Activated CD4-positive, alpha-beta memory T cell treated with anti-CD3 and anti-CD28 coated beads, Interleukin-2, amount 10 ng/mL, durations not matched to agents 7 days and 5 days (primary cell): ENCODE results near the gene FOXP4. TPM values are rescaled to one million over a fixed set of nuclear protein-coding genes. Genes with fewer than 3 reads are reported as not detected.

ENCODE experiments used
- CTCF ChIA-PET: fragments of 350-600 bp; sonication (Branson Sonifier 250); formaldehyde crosslinking; loops from one replicate; lab custom pipeline; 2021; ENCODE audit warnings: antibody characterized with exemption, inconsistent platforms; lab: Charles Lee
- POLR2A ChIA-PET: fragments of 350-600 bp; sonication (Branson Sonifier 250); formaldehyde crosslinking; loops from one replicate; lab custom pipeline; 2021; ENCODE audit warnings: antibody characterized with exemption; lab: Charles Lee
- DNase-seq: peaks from one replicate; pipeline ENCODE4 v3.0.0-alpha.2; 2020
- H3K27ac Mint-ChIP-seq: one replicate; pipeline ENCODE4 v1.8.0; 2021; ENCODE audit warnings: mild to moderate bottlenecking, mixed read lengths
- H3K27me3 Mint-ChIP-seq: one replicate; pipeline ENCODE4 v1.8.0; 2021; ENCODE audit warnings: mixed read lengths
- H3K36me3 Mint-ChIP-seq: one replicate; pipeline ENCODE4 v1.8.0; 2021; ENCODE audit warnings: low read depth, mixed read lengths
- H3K4me1 Mint-ChIP-seq: one replicate; pipeline ENCODE4 v1.8.0; 2021; ENCODE audit warnings: mixed read lengths
- H3K4me3 Mint-ChIP-seq: one replicate; pipeline ENCODE4 v1.8.0; 2021; ENCODE audit warnings: mild to moderate bottlenecking, mixed read lengths
- H3K9me3 Mint-ChIP-seq: one replicate; pipeline ENCODE4 v1.8.0; 2021; ENCODE audit warnings: mixed read lengths
- total RNA-seq, 2 experiments: library from RNA; stranded (reverse); gene quantifications; one replicate each; pipeline ENCODE4 v1.2.3, GENCODE V29; 2021

FOXP4 gene
- total RNA-seq, 2 experiments from 2014 or later = 7.9 to 8.5 TPM

- Mint-ChIP-seq H3K9me3 (no peaks in the 10 kb centered on the region), H3K4me1 (peaks cover 5% of the 10 kb centered on the region), H3K27me3 (peaks cover 22% of the 10 kb centered on the region), H3K36me3 (no peaks in the 10 kb centered on the region), H3K4me3 (no peak overlapping the region), H3K27ac (no peak overlapping the region)
- ChIA-PET CTCF (interaction anchor here (0.7 kb wide), 2 partner anchors 14 to 76 kb away, joined by 3 read pairs; no protein-coding TSS in a partner anchor), POLR2A (no interaction called here)
- DNase-seq = no peak
These were observed 83.9 kb downstream of the FOXP4 start for GRCh38 chr6:41630069-41630468.

- Mint-ChIP-seq H3K4me3 (no peak overlapping the region), H3K27ac (no peak overlapping the region), H3K27me3 (peaks cover 23% of the 10 kb centered on the region), H3K9me3 (no peaks in the 10 kb centered on the region), H3K36me3 (no peaks in the 10 kb centered on the region), H3K4me1 (no peaks in the 10 kb centered on the region)
- CTCF ChIA-PET = interaction anchor here (0.7 kb wide), 1 partner anchor 15 kb away, joined by 3 read pairs; no protein-coding TSS in a partner anchor
- POLR2A ChIA-PET = no interaction called here
- no peak for DNase-seq
These were observed 84.8 kb downstream of the FOXP4 start for GRCh38 chr6:41630946-41631345.

DNA sequence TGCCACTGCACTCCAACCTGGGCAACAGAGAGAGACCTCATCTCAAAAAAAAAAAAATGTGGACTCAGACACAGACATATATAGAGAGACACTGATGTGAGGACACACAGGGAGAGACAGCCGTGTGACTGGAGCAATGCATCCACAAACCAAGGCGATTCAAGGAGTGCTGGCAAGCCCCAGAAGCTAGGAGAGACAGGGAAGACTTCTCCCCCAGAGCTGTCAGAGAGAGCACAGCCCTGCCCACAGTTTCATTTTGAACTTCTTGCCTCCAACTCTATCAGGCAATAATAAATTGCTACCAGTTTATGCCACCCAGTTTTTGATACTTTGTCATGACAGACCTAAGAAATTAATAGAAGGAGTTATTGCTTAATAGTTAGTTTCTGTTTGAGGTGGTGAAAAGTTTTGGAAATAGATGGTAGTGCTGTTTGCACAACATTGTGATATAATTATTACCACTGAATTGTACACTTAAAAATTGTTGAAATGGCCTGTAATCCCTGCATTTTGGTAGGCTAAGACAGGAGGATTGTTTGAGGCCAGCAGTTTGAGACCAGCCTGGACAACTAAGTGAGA lies 87.0 kb downstream of the FOXP4 start:
- no peak for DNase-seq
- Mint-ChIP-seq H3K27me3 (peaks cover 37% of the 10 kb centered on the region), H3K4me1 (peaks cover 3% of the 10 kb centered on the region), H3K9me3 (no peaks in the 10 kb centered on the region), H3K36me3 (no peaks in the 10 kb centered on the region), H3K27ac (no peak overlapping the region), H3K4me3 (no peak overlapping the region)
- ChIA-PET CTCF (no interaction called here), POLR2A (no interaction called here)

DNA sequence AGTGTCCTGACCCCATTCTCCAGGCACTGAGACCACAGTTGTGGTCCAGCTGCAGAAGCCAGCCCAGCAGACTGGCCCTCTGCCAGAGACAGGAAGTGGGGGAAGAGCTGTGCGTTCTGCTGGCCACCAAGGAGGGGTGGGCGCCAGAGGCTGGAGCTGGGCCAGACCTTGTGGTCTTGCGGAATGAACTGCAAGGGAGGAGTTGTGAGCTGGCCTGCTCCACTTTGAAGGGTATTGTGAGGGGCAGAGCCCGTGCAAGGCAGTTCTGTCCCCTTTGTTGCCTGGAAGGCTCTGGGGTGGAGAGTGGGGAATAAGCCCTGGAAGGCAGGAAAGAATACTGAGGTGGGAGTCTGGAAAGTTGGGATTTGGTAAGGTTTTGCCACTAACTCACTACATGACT lies 88.5 kb downstream of the FOXP4 start:
- Mint-ChIP-seq H3K9me3 (no peaks in the 10 kb centered on the region), H3K27ac (no peak overlapping the region), H3K4me3 (no peak overlapping the region), H3K36me3 (no peaks in the 10 kb centered on the region), H3K27me3 (peaks cover 46% of the 10 kb centered on the region), H3K4me1 (peaks cover 4% of the 10 kb centered on the region)
- ChIA-PET POLR2A (no interaction called here), CTCF (no interaction called here)
- DNase-seq = no peak

DNA sequence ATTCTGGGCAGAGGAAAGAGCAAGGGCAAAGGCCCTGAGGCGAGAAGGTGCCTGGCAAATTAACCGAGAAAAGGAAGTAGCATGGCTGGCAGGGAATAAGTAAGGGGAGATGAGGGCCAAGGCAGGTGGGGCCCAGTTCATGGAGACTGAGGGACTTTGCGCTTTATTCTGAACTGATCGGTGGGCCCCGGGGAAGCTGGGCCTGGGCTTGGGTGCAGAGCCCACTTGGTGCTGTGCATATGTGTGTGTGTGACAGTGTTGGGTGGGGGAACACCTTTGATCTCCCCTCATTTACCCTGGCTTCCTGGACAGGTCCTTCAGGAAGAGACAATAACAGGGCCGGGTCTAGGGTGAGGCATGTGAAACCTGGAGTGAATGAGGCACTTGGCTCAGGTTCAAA lies 89.2 kb downstream of the FOXP4 start:
- H3K27me3 Mint-ChIP-seq = peaks cover 53% of the 10 kb centered on the region
- CTCF ChIA-PET = no interaction called here

GRCh38 chr6:41636833-41637193 lies 90.6 kb downstream of the FOXP4 start:
- Mint-ChIP-seq H3K27ac (no peak overlapping the region), H3K9me3 (no peaks in the 10 kb centered on the region), H3K4me3 (no peak overlapping the region), H3K36me3 (no peaks in the 10 kb centered on the region), H3K27me3 (peaks cover 62% of the 10 kb centered on the region), H3K4me1 (peaks cover 5% of the 10 kb centered on the region)
- DNase-seq = no peak
- ChIA-PET POLR2A (no interaction called here), CTCF (no interaction called here)

More for the DNA sequence above, 89.2 kb downstream of the FOXP4 start:
- DNase-seq = no peak
- H3K36me3 Mint-ChIP-seq = no peaks in the 10 kb centered on the region
- POLR2A ChIA-PET = no interaction called here
- H3K4me3 Mint-ChIP-seq = no peak overlapping the region
- no peak overlapping the region for H3K27ac Mint-ChIP-seq
- H3K9me3 Mint-ChIP-seq = no peaks in the 10 kb centered on the region
- H3K4me1 Mint-ChIP-seq = peaks cover 5% of the 10 kb centered on the region

DNA sequence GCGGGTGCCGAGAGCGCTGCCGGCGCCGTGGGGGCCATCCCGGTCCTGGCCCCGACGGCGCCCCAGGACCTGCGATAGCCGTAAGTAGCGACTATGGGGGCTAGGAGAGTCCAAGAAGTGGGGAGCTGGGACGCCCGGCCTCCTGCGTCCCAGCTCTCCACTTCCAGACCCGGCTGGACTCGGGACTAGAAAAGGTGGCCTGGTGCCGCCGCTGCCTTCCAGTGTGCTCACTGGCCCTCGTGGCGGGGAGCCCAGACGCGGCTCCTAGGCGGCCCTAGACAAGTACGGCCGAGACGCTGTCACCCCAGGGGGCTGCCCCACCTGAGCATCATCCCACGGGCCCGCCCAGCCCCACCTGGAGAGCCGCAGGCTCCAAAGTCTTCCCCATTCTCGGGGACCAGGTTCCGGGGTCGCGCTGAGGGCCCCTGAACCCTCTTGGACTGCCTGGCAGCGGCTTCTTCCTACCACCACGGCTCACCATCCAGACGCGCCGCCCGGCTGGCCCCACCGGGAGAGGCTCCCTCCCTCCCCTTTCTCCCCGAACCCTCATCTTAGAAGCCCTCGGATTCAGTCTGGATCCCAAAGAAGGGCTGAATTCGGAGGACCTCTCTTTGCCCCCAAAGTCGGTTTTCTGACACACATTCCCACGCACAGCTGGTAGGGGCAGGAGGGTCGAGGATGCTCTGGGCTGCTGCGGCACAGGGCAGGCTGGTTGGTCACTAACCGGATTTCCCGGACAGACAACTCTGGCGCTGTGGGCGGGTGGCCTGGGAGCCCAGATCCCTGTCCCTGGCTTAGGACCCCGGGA lies 91.2 kb downstream of the FOXP4 start:
- Mint-ChIP-seq H3K27ac (no peak overlapping the region), H3K4me1 (peaks cover 5% of the 10 kb centered on the region), H3K9me3 (no peaks in the 10 kb centered on the region), H3K36me3 (no peaks in the 10 kb centered on the region), H3K27me3 (peaks cover 65% of the 10 kb centered on the region), H3K4me3 (no peak overlapping the region)
- POLR2A ChIA-PET = no interaction called here
- no peak for DNase-seq
- CTCF ChIA-PET = no interaction called here

DNA sequence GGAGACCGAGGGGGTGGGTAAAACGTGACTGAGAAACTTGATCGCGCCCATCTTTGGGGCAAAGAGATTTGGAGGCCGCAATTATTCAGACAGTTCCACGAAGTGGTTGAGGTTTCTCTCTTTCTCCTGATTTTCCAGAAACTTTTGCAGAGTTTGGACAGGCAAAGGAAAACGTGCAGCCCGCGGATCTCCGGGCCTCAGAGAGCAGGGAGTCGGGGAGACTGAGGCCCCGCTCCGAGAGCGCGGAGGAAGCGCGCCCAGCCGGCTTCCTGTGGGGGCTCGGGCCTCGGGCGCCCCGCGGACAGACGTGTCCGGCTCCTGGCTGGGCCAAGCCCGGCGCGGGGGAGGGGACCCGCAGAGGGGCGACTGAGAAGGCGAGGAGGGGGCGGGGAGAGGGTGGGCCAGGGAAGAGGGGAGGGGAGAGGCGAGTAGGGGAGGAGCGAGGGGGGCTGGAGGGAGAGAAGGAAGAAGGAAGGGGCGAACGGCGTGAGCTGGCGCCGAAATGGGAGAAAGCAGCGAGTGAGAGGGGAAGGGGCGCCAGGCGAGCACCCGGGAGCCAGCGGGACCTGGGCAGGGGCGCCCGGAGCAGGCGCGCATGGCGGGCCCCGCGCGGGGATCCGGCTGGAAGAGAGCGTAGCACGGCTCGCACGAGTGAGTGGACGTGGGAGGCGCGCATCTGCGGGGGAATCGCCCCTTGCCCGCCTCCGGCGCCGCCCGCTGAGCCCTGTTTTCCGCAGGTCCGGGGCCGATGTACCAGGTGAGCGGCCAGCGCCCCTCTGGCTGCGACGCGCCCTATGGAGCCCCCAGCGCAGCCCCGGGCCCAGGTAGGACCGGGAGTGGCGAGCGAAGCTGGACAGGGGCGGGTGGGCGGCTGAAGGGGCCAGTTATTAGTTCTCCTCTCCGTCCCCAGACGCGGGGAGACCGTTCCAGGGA lies 92.1 kb downstream of the FOXP4 start, which contains the start of gene MDFI:
Gene MDFI (plus strand): TSS at position 467 of the 933 bp plus-strand sequence. CDS start 282 bp downstream, at position 749.
- no peak within 1 kb of the TSS for H3K27ac Mint-ChIP-seq
- ChIA-PET CTCF (no interaction called here), POLR2A (no interaction called here)
- DNase-seq = no peak
- peaks cover 5% of the 10 kb centered on the region for H3K4me1 Mint-ChIP-seq
- no peaks in the 10 kb centered on the region for H3K9me3 Mint-ChIP-seq
- H3K36me3 Mint-ChIP-seq = no peaks in the 10 kb centered on the region
- H3K4me3 Mint-ChIP-seq = no peak within 1 kb of the TSS
- H3K27me3 Mint-ChIP-seq = peaks cover 64% of the 10 kb centered on the region

DNA sequence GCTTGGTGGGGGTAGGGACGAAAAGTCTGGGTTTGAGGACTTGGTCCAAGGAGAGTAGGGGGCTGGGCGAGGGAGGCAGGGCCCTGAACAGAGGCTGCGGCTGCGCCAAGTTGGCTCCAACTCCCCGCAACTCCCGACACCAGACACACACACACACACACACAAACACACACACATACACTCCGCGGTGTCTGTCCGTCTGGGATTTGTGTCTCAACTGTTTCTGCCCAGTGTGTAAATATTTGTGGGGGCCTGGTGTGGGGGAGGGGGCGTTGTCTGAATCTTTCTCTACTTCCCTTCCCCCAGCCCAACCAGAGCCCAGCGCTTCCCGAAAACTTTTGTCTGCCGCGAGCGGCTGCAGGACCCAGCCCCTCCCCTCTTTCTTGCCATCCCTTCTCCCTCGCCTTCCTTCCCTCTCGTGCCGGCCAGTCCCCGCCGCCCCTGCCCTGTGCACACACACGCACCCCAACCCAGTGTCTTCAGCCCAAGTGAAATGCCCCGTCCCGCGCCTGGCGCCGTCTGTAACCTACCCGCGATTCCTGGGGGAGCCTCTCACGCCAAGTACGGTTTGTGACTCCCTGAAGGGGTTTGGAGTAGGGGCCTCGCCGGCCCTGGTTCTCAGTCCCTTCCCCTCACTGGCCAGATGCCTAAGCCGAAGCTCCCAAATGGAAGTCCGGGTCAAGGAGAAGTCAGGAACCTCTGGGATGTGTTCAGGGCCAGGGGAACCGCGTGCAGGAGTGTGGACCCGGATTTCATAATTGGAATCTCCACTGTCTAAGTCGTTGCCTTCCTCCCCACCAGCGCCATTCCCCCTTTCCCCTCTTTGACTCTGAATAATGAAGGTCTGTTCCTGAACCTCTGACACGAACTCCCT lies 93.0 kb downstream of the FOXP4 start:
- Mint-ChIP-seq H3K27me3 (peaks cover 62% of the 10 kb centered on the region), H3K4me1 (peaks cover 5% of the 10 kb centered on the region), H3K27ac (no peak overlapping the region), H3K4me3 (no peak overlapping the region), H3K9me3 (no peaks in the 10 kb centered on the region), H3K36me3 (no peaks in the 10 kb centered on the region)
- CTCF ChIA-PET = no interaction called here
- POLR2A ChIA-PET = no interaction called here
- no peak for DNase-seq

GRCh38 chr6:41639809-41640371 lies 93.7 kb downstream of the FOXP4 start:
- no peak for DNase-seq
- ChIA-PET CTCF (no interaction called here), POLR2A (no interaction called here)
- H3K4me3 Mint-ChIP-seq = no peak overlapping the region
- H3K27me3 Mint-ChIP-seq = peaks cover 66% of the 10 kb centered on the region
- H3K9me3 Mint-ChIP-seq = no peaks in the 10 kb centered on the region
- H3K36me3 Mint-ChIP-seq = no peaks in the 10 kb centered on the region
- H3K27ac Mint-ChIP-seq = no peak overlapping the region
- peaks cover 5% of the 10 kb centered on the region for H3K4me1 Mint-ChIP-seq

DNA sequence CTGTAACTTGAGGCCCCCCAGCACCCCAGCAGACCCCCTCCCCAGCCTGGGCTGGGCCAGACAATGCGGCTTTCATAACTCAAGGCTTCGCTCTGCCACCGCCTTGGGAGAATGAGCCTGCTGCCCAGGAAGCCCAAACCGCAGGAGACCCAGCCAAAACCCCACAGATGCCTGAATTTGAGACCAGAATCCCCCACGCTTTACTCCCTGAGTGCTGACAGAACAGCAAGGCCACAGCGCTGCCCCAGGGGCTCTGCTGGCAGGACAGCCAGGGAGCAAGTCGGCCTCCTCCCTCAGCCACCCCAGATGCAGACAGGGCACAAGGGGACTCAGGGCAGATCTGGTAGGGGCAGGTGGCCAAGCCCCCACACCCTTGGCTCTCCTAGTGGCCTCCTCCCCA lies 94.2 kb downstream of the FOXP4 start:
- no peaks in the 10 kb centered on the region for H3K36me3 Mint-ChIP-seq
- ChIA-PET CTCF (no interaction called here), POLR2A (no interaction called here)
- no peaks in the 10 kb centered on the region for H3K9me3 Mint-ChIP-seq
- DNase-seq = no peak
- H3K4me3 Mint-ChIP-seq = no peak overlapping the region
- peaks cover 5% of the 10 kb centered on the region for H3K4me1 Mint-ChIP-seq
- H3K27me3 Mint-ChIP-seq = peaks cover 63% of the 10 kb centered on the region
- H3K27ac Mint-ChIP-seq = no peak overlapping the region

- CTCF ChIA-PET = interaction anchor here (0.5 kb wide), 1 partner anchor 18 kb away, joined by 4 read pairs; no protein-coding TSS in a partner anchor
- Mint-ChIP-seq H3K9me3 (no peaks in the 10 kb centered on the region), H3K4me3 (no peak overlapping the region), H3K4me1 (peaks cover 5% of the 10 kb centered on the region), H3K27ac (no peak overlapping the region), H3K36me3 (no peaks in the 10 kb centered on the region), H3K27me3 (peaks cover 58% of the 10 kb centered on the region)
- DNase-seq = no peak
- POLR2A ChIA-PET = no interaction called here
These were observed 95.3 kb downstream of the FOXP4 start for GRCh38 chr6:41641352-41641925.
